Parathyroid adenoma (tissue), 2 donors: Measurements from ENCODE around the gene SRGAP3.

Experiments
- H2AFZ ChIP-seq: fragments of 300-600 bp; sonication (generic); one replicate; pipeline ENCODE4 v1.7.0; 2017; ENCODE audit warnings: antibody characterized with exemption, mild to moderate bottlenecking
- H3K27ac ChIP-seq: fragments of 300-600 bp; sonication (generic); one replicate; pipeline ENCODE4 v1.7.0; 2017
- H3K27me3 ChIP-seq: fragments of 300-600 bp; sonication (generic); one replicate; pipeline ENCODE4 v1.7.0; 2017; ENCODE audit warnings: low read length; ENCODE audit not compliant: control insufficient read depth, insufficient read depth
- H3K36me3 ChIP-seq: fragments of 300-600 bp; sonication (generic); one replicate; pipeline ENCODE4 v1.7.0; 2017; ENCODE audit warnings: low read length; ENCODE audit not compliant: control insufficient read depth, insufficient read depth
- H3K4me1 ChIP-seq: fragments of 300-600 bp; sonication (generic); one replicate; pipeline ENCODE4 v1.7.0; 2017; ENCODE audit warnings: control low read depth
- H3K4me2 ChIP-seq: fragments of 300-600 bp; sonication (generic); one replicate; pipeline ENCODE4 v1.7.0; 2017; ENCODE audit warnings: low read length
- H3K4me3 ChIP-seq: fragments of 300-600 bp; sonication (generic); one replicate; pipeline ENCODE4 v1.7.0; 2017; ENCODE audit warnings: low read depth, low read length
- H3K79me2 ChIP-seq: fragments of 300-600 bp; sonication (generic); one replicate; pipeline ENCODE4 v1.7.0; 2017; ENCODE audit warnings: control low read depth
- H3K9ac ChIP-seq: fragments of 300-600 bp; sonication (generic); one replicate; pipeline ENCODE4 v1.7.0; 2017; ENCODE audit warnings: mild to moderate bottlenecking
- H3K9me3 ChIP-seq: fragments of 300-600 bp; sonication (generic); one replicate; pipeline ENCODE4 v1.7.0; 2017; ENCODE audit warnings: low read length; ENCODE audit not compliant: control insufficient read depth
- TF ChIP-seq, protein P1 (sequence below): fragments of 300-600 bp; sonication (generic); IDR thresholded peaks from one replicate; pipeline ENCODE4 v1.7.0; 2017; ENCODE audit warnings: antibody characterized with exemption, mild to moderate bottlenecking
- donor health status: primary hyperparathyroidism.

The SRGAP3 gene

DNA sequence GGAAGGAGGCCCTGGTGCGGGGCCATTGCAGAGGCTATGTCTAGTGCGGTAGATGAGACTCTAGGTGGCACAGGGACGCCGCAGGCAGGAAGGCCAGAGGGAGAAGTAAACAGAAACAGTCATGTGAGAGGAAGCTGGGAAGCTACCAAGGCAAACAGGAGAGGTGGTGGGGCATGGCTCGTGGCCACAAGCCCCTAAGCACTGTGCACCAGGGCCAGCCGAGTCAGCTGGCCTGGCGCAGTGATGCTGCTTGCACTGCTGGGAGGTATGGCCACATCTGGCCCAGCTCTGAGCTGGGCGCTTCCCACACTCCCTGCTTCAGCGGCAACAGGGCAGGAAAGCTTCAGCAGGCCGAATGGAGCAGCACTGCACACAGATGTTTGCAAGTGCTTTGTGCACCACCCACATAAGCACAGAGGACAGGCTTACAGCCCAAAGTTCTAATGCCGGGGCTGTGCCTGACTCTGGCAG, 76.6 kb downstream of the SRGAP3 start:
- Histone ChIP-seq H3K27me3 (no peaks in the 10 kb centered on the region), H3K27ac (no peak overlapping the region), H3K4me1 (peaks cover 17% of the 10 kb centered on the region), H3K79me2 (no peaks in the 10 kb centered on the region), H2AFZ (no peak overlapping the region), H3K9me3 (no peaks in the 10 kb centered on the region), H3K4me2 (no peak overlapping the region), H3K4me3 (no peak overlapping the region), H3K9ac (no peak overlapping the region), H3K36me3 (no peaks in the 10 kb centered on the region)
- TF ChIP-seq, protein P1, sequence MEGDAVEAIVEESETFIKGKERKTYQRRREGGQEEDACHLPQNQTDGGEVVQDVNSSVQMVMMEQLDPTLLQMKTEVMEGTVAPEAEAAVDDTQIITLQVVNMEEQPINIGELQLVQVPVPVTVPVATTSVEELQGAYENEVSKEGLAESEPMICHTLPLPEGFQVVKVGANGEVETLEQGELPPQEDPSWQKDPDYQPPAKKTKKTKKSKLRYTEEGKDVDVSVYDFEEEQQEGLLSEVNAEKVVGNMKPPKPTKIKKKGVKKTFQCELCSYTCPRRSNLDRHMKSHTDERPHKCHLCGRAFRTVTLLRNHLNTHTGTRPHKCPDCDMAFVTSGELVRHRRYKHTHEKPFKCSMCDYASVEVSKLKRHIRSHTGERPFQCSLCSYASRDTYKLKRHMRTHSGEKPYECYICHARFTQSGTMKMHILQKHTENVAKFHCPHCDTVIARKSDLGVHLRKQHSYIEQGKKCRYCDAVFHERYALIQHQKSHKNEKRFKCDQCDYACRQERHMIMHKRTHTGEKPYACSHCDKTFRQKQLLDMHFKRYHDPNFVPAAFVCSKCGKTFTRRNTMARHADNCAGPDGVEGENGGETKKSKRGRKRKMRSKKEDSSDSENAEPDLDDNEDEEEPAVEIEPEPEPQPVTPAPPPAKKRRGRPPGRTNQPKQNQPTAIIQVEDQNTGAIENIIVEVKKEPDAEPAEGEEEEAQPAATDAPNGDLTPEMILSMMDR = no peak

DNA sequence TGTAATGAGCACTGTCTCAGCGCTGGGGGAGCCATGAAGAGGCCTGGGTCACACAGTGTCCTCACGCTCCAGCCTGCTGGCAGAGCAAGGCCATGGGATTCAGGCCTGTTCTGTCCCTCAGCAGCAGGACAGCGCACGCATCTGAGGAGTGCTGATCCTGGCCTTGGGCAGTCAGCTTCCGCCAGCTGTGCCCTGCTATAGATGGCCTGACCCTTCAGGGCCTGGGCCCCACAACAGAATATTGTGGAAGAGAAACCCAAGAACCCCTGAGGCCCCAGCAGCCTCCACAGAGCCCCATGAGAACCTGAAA, 78.6 kb downstream of the SRGAP3 start:
- Histone ChIP-seq H3K4me1 (peaks cover 17% of the 10 kb centered on the region), H3K79me2 (no peaks in the 10 kb centered on the region), H3K27ac (no peak overlapping the region), H3K4me2 (no peak overlapping the region), H3K4me3 (no peak overlapping the region), H3K9ac (no peak overlapping the region), H3K27me3 (no peaks in the 10 kb centered on the region), H2AFZ (no peak overlapping the region), H3K36me3 (no peaks in the 10 kb centered on the region), H3K9me3 (no peaks in the 10 kb centered on the region)
- TF ChIP-seq, protein P1 = no peak

DNA sequence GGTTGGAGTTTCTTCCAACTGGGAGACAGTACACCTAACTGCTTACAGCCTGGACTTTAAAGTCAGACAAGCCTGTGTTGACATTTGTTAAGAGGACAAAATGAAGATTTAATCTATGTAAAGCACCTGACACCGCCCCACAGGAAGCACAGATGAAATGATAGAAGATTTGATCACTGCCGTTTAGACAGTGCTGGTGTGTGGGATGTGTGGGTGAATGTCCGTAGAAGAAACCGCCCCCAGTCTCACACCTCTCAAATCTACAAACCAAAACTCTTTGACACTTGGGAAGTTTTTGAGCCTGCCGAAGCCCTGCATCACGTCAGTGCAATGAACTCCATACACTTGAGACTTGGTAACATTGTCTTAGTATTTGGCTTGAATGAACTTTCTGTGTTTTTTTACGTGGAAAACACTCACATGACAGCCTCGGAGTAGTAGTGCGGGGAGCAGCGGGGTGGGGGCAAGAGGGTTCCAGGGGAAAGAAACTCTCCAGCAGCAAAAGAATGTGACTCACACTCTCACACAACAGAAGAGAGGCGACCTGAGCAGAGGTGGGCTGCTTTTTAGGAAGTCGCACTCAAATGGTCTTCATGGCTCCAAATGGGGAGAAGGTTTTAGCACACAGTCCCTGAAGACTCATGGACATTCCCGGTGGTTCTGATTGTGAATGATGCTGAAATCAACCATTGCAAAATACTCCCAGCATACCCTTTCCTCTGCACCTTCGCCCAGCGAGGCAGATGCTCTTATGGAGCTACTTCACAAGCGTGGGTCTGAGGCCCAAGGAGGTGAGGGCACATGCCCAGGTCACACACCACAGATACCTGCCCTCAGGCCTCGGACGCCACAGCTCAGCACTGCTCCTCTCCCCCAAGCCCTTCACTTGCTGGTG, 79.2 kb downstream of the SRGAP3 start:
- TF ChIP-seq, protein P1 = no peak
- Histone ChIP-seq H3K4me3 (peak overlapping the region; percentile 16), H3K36me3 (no peaks in the 10 kb centered on the region), H3K27ac (no peak overlapping the region), H3K79me2 (no peaks in the 10 kb centered on the region), H3K4me2 (peak overlapping the region; percentile 34), H3K27me3 (no peaks in the 10 kb centered on the region), H2AFZ (no peak overlapping the region), H3K4me1 (peaks cover 17% of the 10 kb centered on the region), H3K9me3 (no peaks in the 10 kb centered on the region), H3K9ac (no peak overlapping the region)

DNA sequence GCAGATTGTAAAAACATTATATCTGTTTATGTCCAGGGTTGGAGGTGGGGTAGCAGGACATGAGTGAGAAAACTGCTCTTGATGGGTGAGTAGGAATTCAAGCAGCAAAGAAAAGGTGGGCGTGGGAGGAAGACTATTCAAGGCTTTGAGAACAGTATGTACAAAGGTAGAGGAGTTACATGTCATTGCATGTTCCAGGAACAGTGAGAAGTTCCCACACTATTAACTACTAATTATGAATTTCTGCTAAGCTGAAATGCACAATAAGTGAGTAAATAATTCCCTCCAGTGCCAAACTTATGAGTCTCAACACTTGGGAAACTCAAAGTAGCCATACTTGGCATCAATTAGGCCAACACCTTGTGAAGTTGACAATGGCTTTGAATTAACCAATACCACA, 80.1 kb downstream of the SRGAP3 start:
- TF ChIP-seq, protein P1 = no peak
- Histone ChIP-seq H3K36me3 (no peaks in the 10 kb centered on the region), H3K4me3 (no peak overlapping the region), H3K27ac (no peak overlapping the region), H3K27me3 (no peaks in the 10 kb centered on the region), H3K9ac (no peak overlapping the region), H3K79me2 (no peaks in the 10 kb centered on the region), H2AFZ (no peak overlapping the region), H3K9me3 (no peaks in the 10 kb centered on the region), H3K4me1 (peaks cover 17% of the 10 kb centered on the region), H3K4me2 (no peak overlapping the region)
